Osteocyte (in vitro differentiated cells): ENCODE measurements around the gene TBXA2R. TPM values are rescaled to one million over a fixed set of nuclear protein-coding genes. Genes with fewer than 3 reads are reported as not detected.

Experiments
- DNase-seq: peaks from one replicate; pipeline ENCODE4 v3.0.0; 2021; ENCODE audit warnings: mixed read lengths; ENCODE audit not compliant: unreplicated experiment; ENCODE audit errors: extremely low spot score
- H3K27ac Mint-ChIP-seq: one replicate; pipeline ENCODE4 v1.8.0; 2021; ENCODE audit warnings: mild to moderate bottlenecking, mixed read lengths; ENCODE audit not compliant: unreplicated experiment
- H3K27me3 Mint-ChIP-seq: one replicate; pipeline ENCODE4 v1.8.0; 2021; ENCODE audit warnings: mixed read lengths; ENCODE audit not compliant: unreplicated experiment
- H3K36me3 Mint-ChIP-seq: one replicate; pipeline ENCODE4 v1.8.0; 2021; ENCODE audit warnings: mixed read lengths; ENCODE audit not compliant: unreplicated experiment
- H3K4me1 Mint-ChIP-seq: one replicate; pipeline ENCODE4 v1.8.0; 2021; ENCODE audit warnings: mixed read lengths; ENCODE audit not compliant: unreplicated experiment
- H3K4me3 Mint-ChIP-seq: one replicate; pipeline ENCODE4 v1.8.0; 2021; ENCODE audit warnings: mild to moderate bottlenecking, moderate library complexity, mixed read lengths; ENCODE audit not compliant: unreplicated experiment
- H3K9me3 Mint-ChIP-seq: one replicate; pipeline ENCODE4 v1.8.0; 2021; ENCODE audit warnings: mixed read lengths; ENCODE audit not compliant: unreplicated experiment
- CTCF ChIP-seq: fragments of 200-600 bp; sonication (generic); IDR thresholded peaks from 2 replicates; pipeline ENCODE4 v1.5.0; 2021; ENCODE audit warnings: antibody characterized with exemption, mild to moderate bottlenecking, moderate library complexity
- total RNA-seq: library from RNA; stranded (reverse); gene quantifications from 2 replicates; pipeline ENCODE4 v1.2.1, GENCODE V29; 2021

Gene TBXA2R
- total RNA-seq, 1 donor from 2014 or later, result 0.30 TPM

GRCh38 chr19:3593156-3593555 is 13.5 kb downstream of the TBXA2R start:
- no peaks in the 10 kb centered on the region for H3K4me1 Mint-ChIP-seq
- H3K27me3 Mint-ChIP-seq, result peaks cover 3% of the 10 kb centered on the region
- H3K36me3 Mint-ChIP-seq, result no peaks in the 10 kb centered on the region
- H3K27ac Mint-ChIP-seq, result no peak overlapping the region
- no peak for DNase-seq
- no peak overlapping the region for H3K4me3 Mint-ChIP-seq
- no peaks in the 10 kb centered on the region for H3K9me3 Mint-ChIP-seq
- TF ChIP-seq CTCF, result no peak

- Mint-ChIP-seq H3K4me3 (no peak overlapping the region), H3K27me3 (peaks cover 3% of the 10 kb centered on the region), H3K27ac (no peak overlapping the region), H3K9me3 (no peaks in the 10 kb centered on the region), H3K4me1 (no peaks in the 10 kb centered on the region), H3K36me3 (no peaks in the 10 kb centered on the region)
- TF ChIP-seq CTCF, result no peak
- no peak for DNase-seq
Observed at GRCh38 chr19:3591876-3592613, 14.6 kb downstream of the TBXA2R start.

GRCh38 chr19:3590991-3591659 is 15.6 kb downstream of the TBXA2R start:
- H3K27ac Mint-ChIP-seq, result no peak overlapping the region
- H3K36me3 Mint-ChIP-seq, result no peaks in the 10 kb centered on the region
- no peaks in the 10 kb centered on the region for H3K4me1 Mint-ChIP-seq
- no peaks in the 10 kb centered on the region for H3K9me3 Mint-ChIP-seq
- TF ChIP-seq CTCF, result no peak
- DNase-seq, result no peak
- H3K4me3 Mint-ChIP-seq, result no peak overlapping the region
- H3K27me3 Mint-ChIP-seq, result peaks cover 3% of the 10 kb centered on the region

- Mint-ChIP-seq H3K4me1 (no peaks in the 10 kb centered on the region), H3K4me3 (no peak overlapping the region), H3K27ac (no peak overlapping the region), H3K27me3 (peaks cover 3% of the 10 kb centered on the region), H3K36me3 (no peaks in the 10 kb centered on the region), H3K9me3 (no peaks in the 10 kb centered on the region)
- DNase-seq, result no peak
- TF ChIP-seq CTCF, result no peak
Observed at GRCh38 chr19:3589949-3590348, 16.7 kb downstream of the TBXA2R start.

- no peak for DNase-seq
- no peak overlapping the region for H3K27ac Mint-ChIP-seq
- H3K36me3 Mint-ChIP-seq, result no peaks in the 10 kb centered on the region
- peaks cover under 1% of the 10 kb centered on the region for H3K27me3 Mint-ChIP-seq
- H3K4me1 Mint-ChIP-seq, result no peaks in the 10 kb centered on the region
- no peak overlapping the region for H3K4me3 Mint-ChIP-seq
- no peak for TF ChIP-seq CTCF
- H3K9me3 Mint-ChIP-seq, result no peaks in the 10 kb centered on the region
Observed at GRCh38 chr19:3589439-3589838, 17.2 kb downstream of the TBXA2R start.
